ENCODE measurements around the gene EIF3B.
"Not testable (repeated sequence)": the region's sequence is repeated elsewhere in the genome, so short reads cannot be mapped to it uniquely, and the experiment has no call there.

The EIF3B gene

DNA sequence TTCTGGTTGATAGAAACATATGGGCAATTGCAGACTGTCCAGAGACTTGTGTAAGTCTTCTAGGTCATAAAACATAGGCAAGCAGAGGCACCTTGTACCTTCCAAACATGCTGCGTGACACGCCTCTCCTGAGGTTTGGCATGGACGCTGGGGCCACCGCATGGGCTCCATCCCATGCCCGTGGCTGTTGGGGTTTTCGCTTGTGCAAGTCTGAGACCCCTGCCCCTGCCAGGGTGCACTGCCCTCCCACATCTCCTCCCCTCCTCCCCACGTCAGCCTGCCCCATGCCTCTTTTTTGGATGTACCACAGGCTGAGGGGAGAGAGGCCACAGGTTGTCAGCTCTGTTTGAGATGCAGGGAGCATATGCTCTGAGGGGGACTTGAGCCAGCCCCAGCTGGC, 19.0 kb downstream of the EIF3B start:
- no peak for TF ChIP-seq CTCF (IDR thresholded peaks at IDR 0.05; ENCODE audit: low read depth, low read length)
- no peak overlapping the region for H3K4me3 ChIP-seq (ENCODE audit: low read depth, low read length)

GRCh38 chr7:2374401-2374800, 19.8 kb downstream of the EIF3B start:
- no peak overlapping the region for H3K4me3 ChIP-seq (ENCODE audit: low read depth, low read length)
- TF ChIP-seq CTCF (IDR thresholded peaks at IDR 0.05; ENCODE audit: low read depth, low read length): no peak

- TF ChIP-seq CTCF (IDR thresholded peaks at IDR 0.05; ENCODE audit: low read depth, low read length): no peak
- H3K4me3 ChIP-seq (ENCODE audit: low read depth, low read length): no peak overlapping the region
Measured at GRCh38 chr7:2374830-2375728, 20.5 kb downstream of the EIF3B start.

DNA sequence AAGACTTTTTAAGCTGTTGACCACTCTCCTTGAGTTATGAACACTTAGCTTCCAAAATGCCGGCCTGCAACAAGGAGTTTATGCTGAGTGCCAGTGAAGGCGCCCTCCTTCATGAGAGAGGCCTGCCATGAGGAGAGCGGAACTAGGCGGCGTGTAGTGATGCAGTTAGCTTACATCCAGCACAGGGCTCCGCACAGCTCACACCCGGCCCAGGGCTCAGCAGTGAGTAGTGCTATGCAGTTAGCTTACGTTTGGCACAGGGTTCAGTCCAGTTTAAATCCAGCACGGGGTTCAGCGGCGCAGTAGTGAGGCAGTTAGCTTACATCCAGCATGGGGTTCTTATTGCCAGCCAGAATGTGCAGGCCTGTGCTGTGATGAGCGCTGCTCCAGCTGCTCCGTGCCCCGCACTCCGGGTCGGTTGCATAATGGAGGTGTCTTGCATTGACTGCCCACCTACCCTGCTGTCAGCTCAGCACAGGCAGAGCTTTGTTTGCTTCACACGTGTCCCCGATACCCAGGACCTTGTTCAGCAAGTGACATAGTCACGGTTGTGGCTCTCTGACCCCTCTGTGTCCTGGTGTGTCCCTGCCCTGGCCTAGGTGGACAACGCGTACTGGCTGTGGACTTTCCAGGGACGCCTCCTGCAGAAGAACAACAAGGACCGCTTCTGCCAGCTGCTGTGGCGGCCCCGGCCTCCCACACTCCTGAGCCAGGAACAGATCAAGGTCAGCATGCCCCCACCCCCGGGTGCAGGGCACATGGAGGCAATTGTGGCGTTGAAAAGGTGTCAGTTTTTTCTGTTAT, 21.9 kb downstream of the EIF3B start:
- H3K4me3 ChIP-seq (ENCODE audit: low read depth, low read length): no peak overlapping the region
- no peak for TF ChIP-seq CTCF (IDR thresholded peaks at IDR 0.05; ENCODE audit: low read depth, low read length)

DNA sequence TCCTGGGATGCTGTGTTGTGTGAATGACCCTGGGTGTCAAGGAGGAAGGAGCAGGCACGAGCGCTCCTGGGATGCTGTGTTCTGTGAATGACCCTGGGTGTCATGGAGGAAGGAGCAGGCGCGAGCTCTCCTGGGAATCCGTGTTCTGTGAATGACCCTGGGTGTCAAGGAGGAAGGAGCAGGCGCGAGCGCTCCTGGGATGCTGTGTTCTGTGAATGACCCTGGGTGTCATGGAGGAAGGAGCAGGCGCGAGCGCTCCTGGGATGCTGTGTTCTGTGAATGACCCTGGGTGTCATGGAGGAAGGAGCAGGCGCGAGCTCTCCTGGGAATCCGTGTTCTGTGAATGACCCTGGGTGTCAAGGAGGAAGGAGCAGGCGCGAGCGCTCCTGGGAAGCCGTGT, 22.9 kb downstream of the EIF3B start:
- not testable (repeated sequence) for H3K4me3 ChIP-seq (ENCODE audit: low read depth, low read length)

DNA sequence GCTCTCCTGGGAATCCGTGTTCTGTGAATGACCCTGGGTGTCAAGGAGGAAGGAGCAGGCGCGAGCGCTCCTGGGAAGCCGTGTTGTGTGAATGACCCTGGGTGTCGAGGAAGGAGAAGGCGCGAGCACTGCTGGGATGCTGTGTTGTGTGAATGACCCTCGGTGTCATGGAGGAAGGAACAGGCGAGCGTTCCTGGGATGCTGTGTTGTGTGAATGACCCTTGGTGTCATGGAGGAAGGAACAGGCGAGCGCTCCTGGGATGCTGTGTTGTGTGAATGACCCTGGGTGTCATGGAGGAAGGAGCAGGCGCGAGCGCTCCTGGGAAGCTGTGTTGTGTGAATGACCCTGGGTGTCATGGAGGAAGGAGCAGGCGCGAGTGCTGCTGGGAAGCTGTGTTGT, 23.5 kb downstream of the EIF3B start:
- not testable (repeated sequence) for H3K4me3 ChIP-seq (ENCODE audit: low read depth, low read length)

DNA sequence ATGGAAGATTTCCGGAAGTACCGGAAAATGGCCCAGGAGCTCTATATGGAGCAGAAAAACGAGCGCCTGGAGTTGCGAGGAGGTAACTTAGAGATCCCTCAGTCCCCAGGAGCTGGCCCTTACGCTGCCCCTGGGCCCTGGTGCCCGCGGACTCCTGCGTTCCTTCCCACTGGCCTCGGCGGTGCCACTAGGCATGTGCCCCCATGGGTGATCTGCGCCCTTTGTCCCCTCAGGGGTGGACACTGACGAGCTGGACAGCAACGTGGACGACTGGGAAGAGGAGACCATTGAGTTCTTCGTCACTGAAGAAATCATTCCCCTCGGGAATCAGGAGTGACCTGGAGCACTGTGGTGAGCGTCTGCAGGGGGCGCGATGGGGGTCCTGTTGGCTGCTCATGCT, 24.5 kb downstream of the EIF3B start:
- no peak for TF ChIP-seq CTCF (IDR thresholded peaks at IDR 0.05; ENCODE audit: low read depth, low read length)
- no peak overlapping the region for H3K4me3 ChIP-seq (ENCODE audit: low read depth, low read length)

DNA sequence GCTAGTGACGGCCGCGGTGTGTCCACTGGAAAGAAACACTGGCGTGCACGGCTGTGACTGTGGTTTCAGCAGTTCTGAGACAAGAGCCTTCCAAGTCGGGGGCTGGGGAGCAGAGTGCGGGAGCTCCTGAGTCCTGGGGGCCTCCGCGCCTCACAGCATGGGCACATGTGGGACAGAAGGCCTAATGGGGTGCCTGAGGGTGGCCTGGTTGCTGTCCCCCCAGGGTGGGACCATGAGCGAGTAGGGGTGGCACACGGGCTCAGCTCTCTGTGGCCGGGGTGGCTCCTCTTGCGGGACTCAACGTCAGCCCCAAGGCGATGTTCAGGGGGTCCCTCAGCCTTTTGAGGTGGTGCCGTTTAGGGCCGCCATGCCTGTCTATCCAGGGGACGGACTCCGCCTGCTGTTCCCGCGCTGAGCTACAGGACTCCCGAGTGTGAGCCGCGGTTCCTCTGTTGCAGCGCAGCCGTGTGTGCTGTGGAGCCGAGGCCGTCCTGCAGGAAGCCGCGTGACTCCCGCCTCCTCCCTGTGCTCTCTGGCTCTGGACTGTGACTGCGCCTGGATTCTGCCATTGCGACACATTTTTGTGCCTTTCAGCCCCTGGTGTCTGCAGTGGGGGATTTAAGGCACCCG, 25.3 kb downstream of the EIF3B start:
- H3K4me3 ChIP-seq (ENCODE audit: low read depth, low read length): no peak overlapping the region
- no peak for TF ChIP-seq CTCF (IDR thresholded peaks at IDR 0.05; ENCODE audit: low read depth, low read length)
